ENCODE results near the gene WSCD2.

- no peak for TF ChIP-seq CTCF (IDR thresholded peaks at IDR 0.05)
- TF ChIP-seq POLR2A (IDR thresholded peaks at IDR 0.05): no peak
These were observed 53.0 kb downstream of the WSCD2 start for GRCh38 chr12:108182096-108182495.
